NCI-H2029 treated with DMSO at 0.1 percent for 48 hours (cell line): ENCODE data around the gene OTOS.

Experiments used
- DNase-seq: peaks from one replicate; lab custom pipeline; 2025; lab: John Stamatoyannopoulos, UW

The OTOS gene

DNA sequence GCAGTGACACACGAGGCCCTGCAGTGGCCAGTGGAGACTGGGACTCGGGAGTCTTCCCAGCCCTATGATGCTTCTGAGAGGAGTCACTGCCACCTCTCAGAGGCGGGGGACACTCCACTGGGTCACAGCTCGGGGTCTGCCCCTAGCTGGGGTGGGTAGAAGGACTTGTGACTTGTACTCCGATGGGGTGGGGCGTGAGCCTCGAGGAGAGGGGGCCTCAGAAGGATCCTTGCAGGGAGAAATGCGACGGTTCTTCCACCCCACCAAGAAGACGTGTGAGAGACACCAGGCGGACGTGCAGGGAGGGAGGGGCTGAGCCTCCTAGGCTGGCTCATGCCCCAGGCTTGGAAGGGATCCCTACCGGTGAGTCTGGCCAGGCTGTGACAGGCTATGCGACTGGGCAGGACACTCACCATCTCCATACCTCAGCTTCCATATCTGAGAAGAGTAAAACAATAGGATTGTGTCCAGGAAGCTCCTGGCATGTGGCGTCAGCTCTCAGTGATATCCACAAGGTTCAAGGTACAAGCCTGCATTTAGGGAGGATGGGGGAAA lies 11.1 kb upstream of the OTOS start:
- DNase-seq, result no peak

GRCh38 chr2:240149943-240150784 lies 9.7 kb upstream of the OTOS start:
- DNase-seq, result no peak

DNA sequence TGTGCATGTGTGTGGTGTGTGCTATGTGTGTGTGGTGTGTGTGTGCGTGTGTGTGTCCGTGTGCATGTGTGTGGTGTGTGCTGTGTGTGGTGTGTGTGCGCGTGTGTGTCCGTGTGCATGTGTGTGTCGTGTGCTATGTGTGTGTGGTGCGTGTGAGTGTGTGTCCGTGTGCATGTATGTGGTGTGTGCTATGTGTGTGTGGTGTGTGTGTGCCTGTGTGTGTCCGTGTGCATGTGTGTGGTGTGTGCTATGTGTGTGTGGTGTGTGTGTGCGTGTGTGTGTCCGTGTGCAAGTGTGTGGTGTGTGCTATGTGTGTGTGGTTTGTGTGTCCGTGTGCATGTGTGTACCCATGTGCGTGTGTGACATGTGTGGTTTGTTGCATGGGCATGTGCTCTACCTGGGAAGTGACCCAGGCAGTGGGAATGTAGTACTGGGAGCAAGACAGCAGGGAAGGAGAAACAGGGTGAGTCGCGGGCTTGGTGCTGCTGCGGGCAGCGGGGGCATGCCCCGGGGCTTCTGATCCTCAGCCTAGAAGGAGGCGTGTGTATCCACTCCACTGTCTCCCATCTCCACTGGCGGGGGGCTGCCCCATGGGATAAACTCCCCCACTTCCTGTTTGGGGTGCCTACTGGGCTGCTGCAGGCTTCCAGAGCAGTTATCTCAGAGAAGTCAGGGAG lies 7.6 kb upstream of the OTOS start:
- DNase-seq, result no peak

GRCh38 chr2:240147382-240147781 lies 6.9 kb upstream of the OTOS start:
- DNase-seq, result no peak

GRCh38 chr2:240146627-240147278 lies 6.3 kb upstream of the OTOS start:
- no peak for DNase-seq

GRCh38 chr2:240146141-240146561 lies 5.7 kb upstream of the OTOS start:
- no peak for DNase-seq

GRCh38 chr2:240145461-240145860 lies 5.0 kb upstream of the OTOS start:
- no peak for DNase-seq

- DNase-seq, result no peak
Measured at GRCh38 chr2:240144649-240145261, 4.3 kb upstream of the OTOS start.

GRCh38 chr2:240143801-240144648 lies 3.6 kb upstream of the OTOS start:
- DNase-seq, result peak; percentile 29

- DNase-seq, result no peak
Measured at GRCh38 chr2:240143276-240143675, 2.8 kb upstream of the OTOS start.

- DNase-seq, result no peak
Measured at GRCh38 chr2:240142859-240143258, 2.4 kb upstream of the OTOS start.

- no peak for DNase-seq
Measured at GRCh38 chr2:240142256-240142775, 1.9 kb upstream of the OTOS start.

GRCh38 chr2:240141736-240142135 lies 1.3 kb upstream of the OTOS start:
- DNase-seq, result no peak

GRCh38 chr2:240140920-240141319 lies 462 bp upstream of the OTOS start:
- DNase-seq, result no peak

DNA sequence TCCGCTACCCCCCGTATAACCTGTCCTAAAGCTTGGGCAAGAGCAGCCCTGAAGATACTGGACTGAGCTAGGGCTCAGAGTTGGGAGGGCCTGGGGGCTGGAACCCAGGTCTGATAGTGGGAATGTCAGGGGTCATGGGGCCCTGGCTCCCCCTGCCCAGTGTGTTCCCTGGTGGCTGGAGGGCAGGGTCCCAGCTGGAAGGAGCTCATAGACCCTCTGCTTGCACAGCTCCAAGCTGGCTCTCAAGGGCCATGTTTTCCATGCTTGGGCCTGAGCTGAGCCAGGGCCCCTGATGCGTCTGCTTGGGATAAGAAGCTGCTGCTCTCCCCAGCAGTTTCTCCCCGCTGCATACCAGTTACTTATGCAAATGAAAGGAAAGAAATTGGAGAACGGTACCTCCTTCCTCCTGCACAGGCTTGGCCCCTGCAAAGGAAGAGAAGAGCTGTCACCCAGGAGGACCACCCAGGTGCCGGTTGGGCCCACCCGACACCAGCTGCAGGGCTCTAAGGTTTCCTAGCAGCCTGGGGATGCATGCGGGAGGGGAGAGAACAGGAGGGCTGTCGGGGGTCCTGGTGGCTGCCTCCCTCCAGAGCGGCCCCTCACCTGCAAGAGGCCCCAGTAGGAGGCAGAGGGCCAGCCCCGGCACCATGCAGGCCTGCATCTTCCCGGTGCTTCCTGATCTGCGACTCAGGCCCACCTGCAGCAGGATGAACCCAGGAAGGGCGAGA lies 628 bp downstream of the OTOS start:
- DNase-seq, result no peak

GRCh38 chr2:240139011-240139441 lies 1.4 kb downstream of the OTOS start:
- no peak for DNase-seq

- no peak for DNase-seq
Measured at GRCh38 chr2:240138254-240138984, 2.0 kb downstream of the OTOS start.

DNA sequence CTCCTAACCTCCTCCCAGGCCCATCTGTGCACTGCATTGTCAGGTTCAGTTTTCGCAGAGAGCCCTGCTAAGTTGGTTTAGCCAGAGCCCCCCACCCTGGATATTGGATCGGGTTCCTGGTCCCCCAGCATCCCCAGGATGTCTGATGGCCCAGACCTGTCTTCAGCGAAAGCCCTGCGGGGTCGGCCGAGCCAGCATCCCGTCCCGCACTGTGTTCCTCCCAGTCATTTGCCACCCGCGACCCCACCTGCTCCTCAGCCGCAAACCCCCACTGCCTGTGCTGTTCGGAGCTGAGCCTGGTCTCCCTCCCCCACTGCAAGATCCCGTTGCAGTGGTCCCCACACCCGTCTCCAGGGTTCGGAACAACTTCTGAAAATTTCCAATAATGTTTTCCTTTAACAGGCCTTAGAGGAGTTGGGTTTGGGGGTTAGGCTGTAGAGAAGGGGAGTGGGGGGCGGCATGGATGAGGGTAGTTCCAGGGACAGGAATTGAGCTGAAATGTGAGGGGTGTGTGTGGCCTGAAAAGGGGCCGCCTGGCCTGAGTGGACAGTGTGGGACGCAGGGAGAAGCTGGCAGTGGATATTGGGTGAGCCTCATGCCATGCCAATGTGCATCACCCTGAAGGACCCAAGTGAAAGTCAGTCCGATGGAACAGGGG lies 2.7 kb downstream of the OTOS start:
- DNase-seq, result no peak

GRCh38 chr2:240136671-240137292 lies 3.7 kb downstream of the OTOS start:
- no peak for DNase-seq
